NOMO-1 (cell line): Measurements from ENCODE around the gene AHCY.
A peak's percentile ranks its signal among the peaks of the same experiment; 100 is the strongest.
"Not testable (repeated sequence)": the region's sequence is repeated elsewhere in the genome, so short reads cannot be mapped to it uniquely, and the experiment has no call there.

Experiments used
- DNase-seq, 2 experiments: peaks; one replicate each; lab custom pipeline; 2025; ENCODE audit not compliant: unreplicated experiment in 2 of 2; lab: John Stamatoyannopoulos, UW

The AHCY gene

DNA sequence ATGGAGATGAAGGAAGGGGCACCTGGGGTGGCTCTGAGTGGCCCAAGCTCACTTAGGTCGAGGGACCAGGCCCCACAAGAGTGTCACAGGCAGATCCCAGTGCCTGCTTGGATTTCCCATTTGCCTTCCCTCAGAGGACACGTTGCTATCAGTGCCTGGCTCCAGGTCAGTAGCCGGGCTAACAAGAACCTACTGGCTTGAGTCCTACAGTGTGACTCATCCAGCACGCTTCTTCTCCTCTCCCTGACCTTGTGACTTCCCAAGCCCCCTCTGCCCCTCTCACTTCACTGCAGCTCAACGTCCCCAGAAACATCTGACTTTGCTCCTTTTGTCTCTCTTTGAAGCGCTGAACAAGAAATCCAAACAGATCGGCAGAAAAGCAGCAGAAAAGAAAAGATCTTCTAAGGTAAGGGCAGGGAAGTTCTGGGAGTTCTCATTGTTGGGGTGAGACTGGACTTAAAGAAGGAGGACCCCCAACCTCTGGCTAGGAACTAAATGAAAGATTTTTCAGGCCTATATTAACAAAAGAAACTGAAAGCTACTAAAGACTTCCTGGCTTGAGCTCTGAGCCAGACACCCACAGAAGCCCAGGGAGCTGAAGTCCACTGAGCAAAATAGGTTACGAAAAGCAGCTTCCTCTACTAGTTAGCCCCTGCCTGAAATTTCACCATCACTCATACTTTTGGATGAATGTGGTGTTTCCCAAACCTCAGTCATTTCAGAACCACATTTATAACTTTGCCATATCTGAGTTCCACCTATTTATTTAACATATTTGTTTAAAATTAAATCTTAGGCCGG lies 40.5 kb downstream of the AHCY start:
- peak; percentile 68 to 90 for DNase-seq

DNA sequence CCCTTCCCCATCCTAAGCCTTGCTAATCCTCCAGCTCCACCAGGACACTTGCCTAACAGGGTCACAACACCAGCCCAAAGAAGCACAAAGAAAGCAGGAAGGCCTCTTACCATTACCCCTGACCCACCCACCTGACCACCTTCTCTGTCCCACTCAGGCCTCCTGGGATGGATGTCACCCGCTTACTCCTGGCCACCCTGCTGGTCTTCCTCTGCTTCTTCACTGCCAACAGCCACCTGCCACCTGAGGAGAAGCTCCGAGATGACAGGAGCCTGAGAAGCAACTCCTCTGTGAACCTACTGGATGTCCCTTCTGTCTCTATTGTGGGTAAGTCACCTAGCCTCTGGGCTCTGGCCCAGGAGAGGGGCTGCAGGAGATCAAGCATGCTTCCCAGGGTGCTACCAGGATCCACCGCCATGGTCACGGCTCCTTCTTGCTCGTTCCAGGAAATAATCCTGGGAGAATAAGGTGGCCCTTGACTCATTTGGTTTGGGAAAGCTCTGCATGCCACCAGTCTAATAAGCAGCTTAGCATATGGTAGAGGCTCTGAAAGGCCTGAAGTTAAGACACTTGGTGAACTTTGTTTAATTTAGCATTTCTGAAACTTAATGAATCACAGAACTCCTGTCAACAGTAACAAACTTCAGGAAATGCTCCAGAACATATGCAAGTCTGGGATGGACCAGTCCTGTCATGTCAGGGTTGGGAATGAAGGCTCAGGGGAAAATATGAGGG lies 42.8 kb downstream of the AHCY start:
- no peak for DNase-seq

DNA sequence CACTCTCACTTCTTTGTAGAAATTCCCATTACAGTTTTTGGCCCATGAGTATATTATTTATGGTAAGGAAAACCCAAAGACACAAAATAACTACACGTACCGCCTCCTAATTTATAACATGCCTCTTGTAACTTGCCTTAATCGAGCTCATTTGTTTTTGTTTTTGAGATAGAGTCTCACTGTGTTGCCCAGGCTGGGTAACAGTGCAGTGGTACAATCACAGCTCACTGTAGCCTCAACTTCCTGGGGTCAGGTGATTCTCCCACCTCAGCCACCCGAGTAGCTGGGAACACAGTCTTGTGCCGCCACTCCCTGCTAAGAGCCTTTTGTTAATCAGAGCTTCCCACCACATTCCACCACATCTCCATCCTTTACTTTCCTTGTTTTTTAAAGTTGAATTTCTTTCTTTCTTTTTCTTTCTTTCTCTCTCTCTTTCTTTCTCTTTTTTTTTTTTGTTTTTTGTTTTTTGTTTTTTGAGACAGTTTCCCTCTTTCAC lies 46.5 kb downstream of the AHCY start:
- DNase-seq = no peak

DNA sequence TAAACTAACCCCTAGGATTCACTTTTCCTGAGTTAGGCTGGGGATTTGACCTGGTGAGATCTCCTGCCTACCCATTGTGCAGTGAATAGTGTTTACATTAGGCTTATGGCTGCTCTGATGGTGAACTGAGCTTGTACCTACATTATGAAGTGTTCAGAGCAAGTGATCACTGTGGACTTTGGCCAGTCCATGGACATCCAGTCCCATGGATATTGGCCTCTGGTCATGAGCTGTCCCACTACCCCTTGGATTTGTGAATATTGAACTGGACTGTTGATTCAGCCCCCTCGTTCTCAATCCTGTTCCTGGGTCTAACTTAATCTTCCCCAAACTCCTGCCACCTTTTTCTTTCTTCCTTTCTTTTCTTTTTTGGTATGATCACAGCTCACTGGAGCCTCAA lies 48.2 kb downstream of the AHCY start:
- no peak for DNase-seq

DNA sequence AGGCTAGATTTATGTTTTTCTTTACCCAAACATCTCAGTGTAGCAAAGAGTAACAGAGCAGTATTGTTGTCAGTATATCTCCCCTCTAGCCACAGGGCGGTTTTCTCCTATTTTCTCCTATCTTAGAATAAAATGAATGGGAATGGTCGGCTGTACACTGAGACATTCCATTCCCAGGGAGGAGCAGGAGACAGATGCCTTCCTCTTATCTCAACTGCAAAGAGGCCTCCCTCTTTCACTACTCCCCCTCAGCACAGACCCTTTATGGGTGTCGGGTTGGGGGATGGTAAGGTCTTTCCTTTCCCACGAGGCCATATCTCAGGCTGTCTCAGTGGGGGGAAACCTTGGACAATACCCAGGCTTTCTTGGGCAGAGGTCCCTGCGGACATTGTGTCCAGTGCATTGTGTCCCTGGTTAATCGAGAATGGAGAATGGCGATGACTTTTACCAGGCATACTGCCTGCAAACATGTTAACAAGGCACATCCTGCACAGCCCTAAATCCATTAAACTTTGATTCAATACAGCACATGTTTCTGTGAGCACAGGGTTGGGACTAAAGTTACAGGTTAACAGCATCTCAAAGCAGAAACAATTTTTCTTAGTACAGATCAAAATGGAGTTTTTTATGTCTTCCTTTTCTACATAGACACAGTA lies 50.6 kb downstream of the AHCY start:
- DNase-seq = not testable (repeated sequence)

DNA sequence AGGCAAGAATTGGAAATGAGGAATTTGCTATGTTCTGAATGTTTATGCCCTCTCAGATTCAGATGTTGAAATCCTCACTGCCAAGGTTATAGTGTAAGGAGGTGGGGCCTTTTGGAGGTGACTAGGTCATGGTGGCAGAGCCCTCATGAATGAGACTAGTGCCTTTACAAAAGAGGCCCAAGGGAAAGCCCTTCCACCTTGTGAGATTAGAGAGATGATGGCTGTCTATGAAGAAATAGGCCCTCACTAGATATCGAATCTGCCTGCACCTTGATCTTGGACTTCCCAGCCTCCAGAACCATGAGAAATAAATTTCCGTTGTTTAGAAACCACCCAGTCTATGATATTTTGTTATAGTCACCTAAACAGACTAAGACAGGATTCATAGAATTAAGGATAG lies 51.5 kb downstream of the AHCY start:
- no peak for DNase-seq

DNA sequence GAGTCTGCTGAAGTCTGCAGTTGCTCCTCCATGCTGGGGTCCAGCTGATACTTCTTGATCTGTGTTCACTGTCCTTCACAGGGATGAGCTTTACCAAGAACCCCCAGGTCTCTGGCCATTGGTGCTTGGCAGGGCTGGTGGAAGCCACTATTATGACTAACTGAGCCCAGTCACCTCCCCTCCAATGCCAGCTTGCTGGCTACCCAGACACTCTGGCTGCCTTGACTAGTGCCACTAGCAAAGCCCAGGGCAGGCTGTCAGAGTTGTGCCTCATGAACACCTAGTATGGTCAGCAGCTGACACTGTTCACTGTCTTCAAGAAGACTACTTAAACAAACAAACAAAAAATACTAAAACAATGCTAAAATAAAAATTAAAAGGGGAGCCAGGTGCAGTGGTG lies 53.1 kb downstream of the AHCY start:
- DNase-seq = no peak

DNA sequence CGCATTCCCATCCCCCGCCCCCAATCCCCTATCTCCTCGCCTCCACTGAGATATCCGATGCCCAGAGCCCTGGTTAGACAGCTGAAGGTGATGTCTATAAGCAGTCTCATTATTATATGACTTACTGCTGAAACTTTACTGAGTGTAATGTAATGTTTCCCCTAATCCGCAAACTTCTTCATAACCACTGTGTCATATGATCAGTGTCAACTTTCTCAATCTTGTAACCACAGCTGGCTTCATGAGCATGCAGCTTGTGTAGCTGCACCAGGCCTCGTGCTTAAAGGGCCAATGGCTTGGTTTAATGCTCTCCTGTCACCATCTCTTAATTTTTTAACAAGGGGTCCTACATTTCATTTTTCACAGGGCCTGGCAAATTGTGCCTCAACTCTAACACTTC lies 53.9 kb downstream of the AHCY start:
- DNase-seq = peak; percentile 50 to 92

DNA sequence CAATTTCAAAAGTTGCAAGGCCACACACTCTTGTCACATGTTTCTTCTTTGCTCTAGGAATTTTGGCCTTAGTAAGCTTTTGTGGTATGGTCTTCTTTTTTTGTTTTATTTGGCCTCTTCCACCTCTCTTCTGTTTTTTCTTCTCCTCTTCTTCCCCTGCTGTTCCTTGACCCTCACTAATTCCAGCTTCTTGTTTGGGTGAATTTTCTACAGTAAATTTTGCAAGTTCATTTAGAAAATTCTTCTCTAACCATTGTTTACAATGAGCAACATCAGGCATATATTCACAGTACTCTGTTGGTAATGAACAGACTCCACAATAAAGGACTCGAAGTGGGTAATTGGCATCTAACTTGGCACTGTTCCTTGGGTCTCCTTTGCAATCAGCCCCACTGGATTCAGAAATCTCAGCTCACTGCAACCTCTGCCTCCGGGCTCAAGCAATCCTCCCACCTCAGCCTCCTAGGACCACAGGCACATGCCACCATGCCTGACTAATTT lies 57.0 kb downstream of the AHCY start:
- DNase-seq = no peak

DNA sequence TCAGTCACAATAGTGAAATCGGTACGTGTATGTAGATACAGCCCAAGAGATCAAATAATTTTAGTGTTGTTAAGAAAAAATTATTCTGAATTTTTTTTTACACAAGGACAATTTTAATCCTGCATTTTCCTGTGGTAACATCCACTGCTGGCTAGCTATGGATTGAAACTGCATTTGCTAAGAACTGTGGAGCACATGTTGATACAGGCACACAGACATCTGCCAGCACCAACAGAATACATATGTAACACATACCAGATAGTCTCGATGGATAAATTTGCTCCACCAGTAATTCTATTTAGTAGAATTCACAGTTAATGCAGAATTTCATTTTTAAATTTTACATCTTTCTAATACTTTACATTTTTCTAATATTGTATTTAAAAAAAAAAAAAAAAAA lies 59.8 kb downstream of the AHCY start:
- DNase-seq = no peak

DNA sequence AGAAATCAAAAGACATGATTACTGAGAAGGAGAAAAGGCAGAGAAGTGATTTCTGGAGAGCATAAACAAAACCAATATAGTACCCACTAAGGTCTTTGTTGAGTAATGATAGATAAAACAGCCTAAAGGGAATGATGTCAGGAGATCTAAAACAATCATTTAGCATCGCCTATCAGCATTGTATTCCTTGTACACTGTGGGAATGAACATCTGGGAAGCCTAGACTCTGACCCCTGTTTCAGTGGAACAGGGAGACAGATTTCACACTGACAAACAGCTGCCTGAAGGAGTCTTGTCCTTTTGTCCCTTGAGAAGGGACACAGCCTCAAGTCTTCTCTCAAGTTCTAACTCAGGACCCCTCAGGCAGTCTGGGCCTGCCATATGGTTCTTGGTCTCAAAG lies 60.3 kb downstream of the AHCY start:
- DNase-seq = no peak

DNA sequence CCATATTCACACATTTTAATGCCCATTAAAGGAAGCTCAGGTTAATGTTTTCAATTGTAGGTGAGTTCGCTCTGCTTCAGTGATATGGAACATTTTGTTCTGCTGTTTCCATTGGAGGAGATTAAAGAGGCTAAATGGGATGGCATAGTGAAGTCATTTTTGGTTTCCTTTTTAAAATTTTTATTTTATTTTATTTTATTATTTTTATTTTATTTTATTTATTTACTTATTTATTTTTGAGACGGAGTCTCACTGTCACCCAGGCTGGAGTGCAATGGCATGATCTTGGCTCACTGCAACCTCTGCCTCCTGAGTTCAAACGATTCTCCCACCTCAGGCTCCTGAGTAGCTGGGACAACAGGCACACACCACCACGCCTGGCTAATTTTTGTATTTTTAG lies 61.1 kb downstream of the AHCY start:
- not testable (repeated sequence) for DNase-seq

DNA sequence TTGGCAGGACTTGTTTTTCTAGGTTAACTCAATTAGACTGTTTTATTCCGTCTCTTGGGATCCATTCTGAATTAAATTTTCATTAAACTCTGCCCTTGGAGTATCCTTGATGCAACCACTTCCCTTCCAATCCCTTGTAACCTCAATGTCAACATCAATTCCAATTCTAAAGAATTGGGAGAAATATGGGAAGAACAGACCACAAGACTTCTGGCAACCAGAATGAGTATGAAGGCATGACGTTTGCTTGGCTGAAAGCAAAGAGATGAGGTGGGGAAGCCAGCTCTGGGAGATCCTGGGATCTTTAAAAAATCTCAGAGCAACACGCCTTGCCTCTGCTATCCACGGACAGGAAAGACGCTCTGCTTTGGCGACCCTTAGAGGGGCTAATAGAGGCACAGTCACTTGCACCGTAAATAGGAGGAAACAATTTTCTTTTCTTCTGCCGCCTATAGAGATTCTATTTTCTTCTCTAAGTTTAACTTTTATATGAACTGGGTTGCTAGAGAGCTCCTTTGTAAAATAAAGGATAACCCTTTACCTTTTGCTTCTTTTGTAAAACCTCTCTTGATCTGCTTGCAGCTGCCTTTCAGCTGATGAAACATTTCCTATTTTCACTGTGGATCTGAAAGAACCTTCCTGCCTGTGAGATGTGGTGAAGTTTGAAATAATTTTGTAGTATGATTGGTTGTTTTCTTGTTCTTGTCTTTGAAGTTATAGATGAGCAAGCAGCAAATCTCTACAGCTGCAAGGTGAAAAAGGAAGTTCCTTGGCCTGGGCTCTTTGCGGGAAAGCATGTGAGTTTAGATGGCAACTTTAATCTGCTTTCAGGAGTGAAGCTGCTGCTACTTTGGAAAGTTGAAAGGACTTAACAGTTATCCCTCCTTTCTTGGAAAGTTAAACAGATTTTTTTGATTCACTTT lies 62.2 kb downstream of the AHCY start, which contains the start of gene ASIP:
TSS of gene ASIP (plus strand) at position 731 of the 923 bp plus-strand sequence. CDS start 18,952 bp downstream, outside the sequence.
- peak in 1 of 2 experiments; percentile 25 for DNase-seq

DNA sequence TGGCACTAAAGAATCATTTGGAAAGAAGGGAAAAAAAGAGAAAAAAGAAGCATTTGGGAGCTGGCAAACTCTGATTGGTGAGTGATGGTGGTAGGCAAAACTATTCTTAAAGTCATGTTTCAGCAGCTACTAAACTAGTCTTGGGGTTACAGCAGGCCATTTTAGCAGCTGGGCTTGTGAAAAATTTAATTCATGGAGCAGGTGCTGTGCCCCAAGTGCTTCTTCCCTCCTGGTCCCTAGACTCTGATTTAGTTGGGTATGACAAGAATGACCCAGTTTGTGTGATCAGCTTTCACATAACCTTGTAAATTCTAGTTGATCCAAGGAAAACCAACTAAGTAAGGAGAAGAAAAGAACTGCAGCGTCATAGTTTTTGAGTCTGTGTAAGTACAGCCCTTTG lies 63.0 kb downstream of the AHCY start:
- DNase-seq = no peak

DNA sequence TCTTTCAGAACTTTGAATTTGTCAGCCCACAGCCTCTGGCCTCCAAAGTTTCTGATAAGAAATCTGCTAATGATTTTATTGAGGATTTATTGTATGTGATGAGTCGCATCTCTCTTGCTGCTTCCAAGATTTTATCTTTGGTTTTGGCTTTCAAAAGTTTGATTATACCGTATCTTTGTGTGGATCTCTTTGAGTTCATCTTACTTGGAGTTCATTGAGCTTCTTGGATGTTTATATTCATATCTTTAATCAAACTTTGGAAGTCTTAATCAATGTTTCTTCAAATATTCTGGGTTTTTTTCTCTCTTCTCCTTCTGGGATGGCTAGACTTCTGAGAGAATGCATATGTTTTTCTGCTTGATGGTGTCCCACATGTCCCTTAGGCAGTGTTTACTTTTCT lies 65.2 kb downstream of the AHCY start:
- no peak for DNase-seq

DNA sequence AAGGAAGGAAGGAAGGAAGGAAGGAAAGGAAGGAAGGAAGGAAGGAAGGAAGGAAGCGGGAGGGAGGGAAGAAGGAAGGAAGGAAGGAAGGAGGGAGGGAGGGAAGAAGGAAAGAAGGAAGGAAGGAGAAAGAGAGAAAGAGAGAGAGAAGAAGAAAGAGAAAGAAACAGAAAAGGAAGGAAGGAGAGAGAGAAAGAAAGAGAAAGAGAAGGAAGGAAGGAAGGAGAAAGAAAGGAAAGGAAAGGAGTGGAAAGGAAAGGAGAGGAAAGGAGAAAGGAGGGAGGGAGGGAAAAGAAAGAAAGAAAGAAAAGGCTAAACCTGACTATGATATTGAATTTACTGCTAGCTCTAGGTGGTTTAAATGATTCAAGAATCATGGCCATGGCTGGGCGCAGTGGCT lies 67.3 kb downstream of the AHCY start:
- DNase-seq = no peak

DNA sequence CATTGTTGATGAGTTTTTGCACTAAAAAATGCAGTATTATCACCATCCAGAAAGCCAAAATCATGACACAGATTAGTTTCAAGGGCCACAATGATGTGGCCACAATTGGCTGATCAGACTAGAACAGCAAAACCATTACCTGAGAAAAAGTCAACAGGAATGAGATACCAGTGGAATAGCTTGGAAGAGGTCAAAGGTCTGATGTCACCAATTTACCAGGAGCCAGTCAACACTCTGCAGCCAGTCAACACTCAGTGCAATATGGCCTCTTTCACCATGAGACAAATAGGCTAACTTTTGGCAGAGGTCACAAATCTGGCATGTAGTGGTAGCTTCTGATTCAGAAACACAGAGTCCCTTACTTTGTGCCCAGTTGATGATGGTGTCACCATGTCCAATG lies 69.5 kb downstream of the AHCY start:
- no peak for DNase-seq

DNA sequence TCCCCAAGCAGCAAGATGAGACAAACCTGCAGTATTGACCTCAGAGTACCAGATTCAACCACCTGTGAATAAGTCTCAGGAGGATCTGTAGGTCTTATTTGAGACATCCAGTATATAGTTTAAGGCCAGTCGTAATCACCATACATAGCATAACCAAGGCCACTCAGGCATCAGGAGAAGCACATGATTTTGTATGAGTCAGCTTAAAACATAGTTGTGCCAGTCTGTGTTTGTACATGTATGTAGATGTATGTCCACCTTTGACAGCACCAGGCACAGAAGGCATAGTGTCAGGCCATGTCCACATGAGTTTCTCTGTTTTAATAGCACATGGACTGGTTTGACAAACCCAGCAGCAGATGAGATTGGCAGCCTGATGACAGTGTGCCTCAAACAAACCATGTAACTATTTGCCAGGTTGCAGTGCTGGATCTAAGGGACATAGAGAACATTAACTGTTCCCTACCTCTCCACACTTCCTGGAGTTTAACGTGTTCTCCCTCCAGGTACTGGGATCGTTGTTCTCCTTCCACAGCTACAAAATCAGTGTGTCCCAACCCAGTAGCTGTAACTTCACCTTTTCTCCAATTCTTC lies 70.6 kb downstream of the AHCY start:
- no peak for DNase-seq

DNA sequence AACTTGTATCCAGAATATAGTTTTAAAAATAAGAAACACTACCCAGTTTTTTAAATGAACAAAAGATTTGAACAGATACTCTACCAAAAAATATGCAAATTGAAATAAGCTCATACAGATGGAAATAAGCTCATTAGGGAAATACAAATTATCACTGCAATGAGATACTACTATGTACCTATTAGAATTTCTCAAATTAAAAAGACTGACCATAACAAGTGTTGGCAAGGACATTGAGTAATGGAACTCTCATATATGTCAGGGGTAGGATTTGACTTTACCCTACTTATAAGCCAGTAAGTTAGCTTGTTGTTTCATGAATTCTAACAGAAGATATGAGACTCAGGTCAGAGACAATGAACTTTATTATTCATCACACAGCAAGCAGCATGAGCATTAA lies 71.5 kb downstream of the AHCY start:
- DNase-seq = no peak
